ENCODE results near the gene RAMP3.

Gene RAMP3

GRCh38 chr7:45188736-45189135 lies 31.1 kb downstream of the RAMP3 start:
- no peaks in the 10 kb centered on the region for H3K27me3 ChIP-seq (ENCODE audit: low read depth, low read length)
- H3K36me3 ChIP-seq (ENCODE audit: control insufficient read depth in 1 of 2, insufficient read depth in 2 of 2, low read length in 2 of 2) = no peaks in the 10 kb centered on the region
- H3K4me1 ChIP-seq (ENCODE audit: control insufficient read depth in 1 of 2, insufficient read depth in 2 of 2, low read length in 2 of 2) = no peaks in the 10 kb centered on the region
- H3K4me3 ChIP-seq (ENCODE audit: low read depth in 1 of 2, low read length in 2 of 2) = no peak overlapping the region
- no peaks in the 10 kb centered on the region for H3K9me3 ChIP-seq (ENCODE audit: control insufficient read depth in 1 of 2, low read length in 2 of 2)
- H3K27ac ChIP-seq (ENCODE audit: low read length) = no peak overlapping the region

GRCh38 chr7:45189151-45189970 lies 31.8 kb downstream of the RAMP3 start:
- Histone ChIP-seq H3K36me3 (ENCODE audit: control insufficient read depth in 1 of 2, insufficient read depth in 2 of 2, low read length in 2 of 2) (no peaks in the 10 kb centered on the region), H3K27ac (ENCODE audit: low read length) (no peak overlapping the region)

GRCh38 chr7:45190406-45191165 lies 33.0 kb downstream of the RAMP3 start:
- Histone ChIP-seq H3K9me3 (ENCODE audit: control insufficient read depth in 1 of 2, low read length in 2 of 2) (no peaks in the 10 kb centered on the region), H3K36me3 (ENCODE audit: control insufficient read depth in 1 of 2, insufficient read depth in 2 of 2, low read length in 2 of 2) (no peaks in the 10 kb centered on the region), H3K27ac (ENCODE audit: low read length) (no peak overlapping the region), H3K4me1 (ENCODE audit: control insufficient read depth in 1 of 2, insufficient read depth in 2 of 2, low read length in 2 of 2) (no peaks in the 10 kb centered on the region), H3K4me3 (ENCODE audit: low read depth in 1 of 2, low read length in 2 of 2) (no peak overlapping the region), H3K27me3 (ENCODE audit: low read depth, low read length) (no peaks in the 10 kb centered on the region)

More at GRCh38 chr7:45189151-45189970, 31.8 kb downstream of the RAMP3 start:
- no peaks in the 10 kb centered on the region for H3K9me3 ChIP-seq (ENCODE audit: control insufficient read depth in 1 of 2, low read length in 2 of 2)
- no peak overlapping the region for H3K4me3 ChIP-seq (ENCODE audit: low read depth in 1 of 2, low read length in 2 of 2)
- no peaks in the 10 kb centered on the region for H3K27me3 ChIP-seq (ENCODE audit: low read depth, low read length)
- no peaks in the 10 kb centered on the region for H3K4me1 ChIP-seq (ENCODE audit: control insufficient read depth in 1 of 2, insufficient read depth in 2 of 2, low read length in 2 of 2)

GRCh38 chr7:45191396-45191795 lies 33.8 kb downstream of the RAMP3 start:
- Histone ChIP-seq H3K4me3 (ENCODE audit: low read depth in 1 of 2, low read length in 2 of 2) (no peak overlapping the region), H3K4me1 (ENCODE audit: control insufficient read depth in 1 of 2, insufficient read depth in 2 of 2, low read length in 2 of 2) (no peaks in the 10 kb centered on the region), H3K27ac (ENCODE audit: low read length) (no peak overlapping the region), H3K9me3 (ENCODE audit: control insufficient read depth in 1 of 2, low read length in 2 of 2) (no peaks in the 10 kb centered on the region), H3K27me3 (ENCODE audit: low read depth, low read length) (no peaks in the 10 kb centered on the region), H3K36me3 (ENCODE audit: control insufficient read depth in 1 of 2, insufficient read depth in 2 of 2, low read length in 2 of 2) (no peaks in the 10 kb centered on the region)

GRCh38 chr7:45192621-45193041 lies 35.0 kb downstream of the RAMP3 start:
- Histone ChIP-seq H3K4me1 (ENCODE audit: control insufficient read depth in 1 of 2, insufficient read depth in 2 of 2, low read length in 2 of 2) (no peaks in the 10 kb centered on the region), H3K36me3 (ENCODE audit: control insufficient read depth in 1 of 2, insufficient read depth in 2 of 2, low read length in 2 of 2) (no peaks in the 10 kb centered on the region), H3K4me3 (ENCODE audit: low read depth in 1 of 2, low read length in 2 of 2) (no peak overlapping the region), H3K27ac (ENCODE audit: low read length) (no peak overlapping the region), H3K9me3 (ENCODE audit: control insufficient read depth in 1 of 2, low read length in 2 of 2) (no peaks in the 10 kb centered on the region), H3K27me3 (ENCODE audit: low read depth, low read length) (no peaks in the 10 kb centered on the region)

GRCh38 chr7:45193828-45194227 lies 36.2 kb downstream of the RAMP3 start:
- Histone ChIP-seq H3K9me3 (ENCODE audit: control insufficient read depth in 1 of 2, low read length in 2 of 2) (no peaks in the 10 kb centered on the region), H3K4me1 (ENCODE audit: control insufficient read depth in 1 of 2, insufficient read depth in 2 of 2, low read length in 2 of 2) (no peaks in the 10 kb centered on the region), H3K27me3 (ENCODE audit: low read depth, low read length) (no peaks in the 10 kb centered on the region), H3K27ac (ENCODE audit: low read length) (no peak overlapping the region), H3K36me3 (ENCODE audit: control insufficient read depth in 1 of 2, insufficient read depth in 2 of 2, low read length in 2 of 2) (no peaks in the 10 kb centered on the region), H3K4me3 (ENCODE audit: low read depth in 1 of 2, low read length in 2 of 2) (no peak overlapping the region)

GRCh38 chr7:45196374-45196773 lies 38.8 kb downstream of the RAMP3 start:
- Histone ChIP-seq H3K36me3 (ENCODE audit: control insufficient read depth in 1 of 2, insufficient read depth in 2 of 2, low read length in 2 of 2) (no peaks in the 10 kb centered on the region), H3K27ac (ENCODE audit: low read length) (no peak overlapping the region), H3K4me3 (ENCODE audit: low read depth in 1 of 2, low read length in 2 of 2) (no peak overlapping the region), H3K27me3 (ENCODE audit: low read depth, low read length) (no peaks in the 10 kb centered on the region), H3K9me3 (ENCODE audit: control insufficient read depth in 1 of 2, low read length in 2 of 2) (no peaks in the 10 kb centered on the region), H3K4me1 (ENCODE audit: control insufficient read depth in 1 of 2, insufficient read depth in 2 of 2, low read length in 2 of 2) (no peaks in the 10 kb centered on the region)

GRCh38 chr7:45197461-45197860 lies 39.9 kb downstream of the RAMP3 start:
- H3K36me3 ChIP-seq (ENCODE audit: control insufficient read depth in 1 of 2, insufficient read depth in 2 of 2, low read length in 2 of 2) = no peaks in the 10 kb centered on the region
- no peaks in the 10 kb centered on the region for H3K4me1 ChIP-seq (ENCODE audit: control insufficient read depth in 1 of 2, insufficient read depth in 2 of 2, low read length in 2 of 2)
- H3K27ac ChIP-seq (ENCODE audit: low read length) = no peak overlapping the region
- H3K9me3 ChIP-seq (ENCODE audit: control insufficient read depth in 1 of 2, low read length in 2 of 2) = no peaks in the 10 kb centered on the region
- no peak overlapping the region for H3K4me3 ChIP-seq (ENCODE audit: low read depth in 1 of 2, low read length in 2 of 2)
- no peaks in the 10 kb centered on the region for H3K27me3 ChIP-seq (ENCODE audit: low read depth, low read length)

GRCh38 chr7:45198986-45199385 lies 41.4 kb downstream of the RAMP3 start:
- Histone ChIP-seq H3K9me3 (ENCODE audit: control insufficient read depth in 1 of 2, low read length in 2 of 2) (no peaks in the 10 kb centered on the region), H3K27ac (ENCODE audit: low read length) (no peak overlapping the region), H3K4me3 (ENCODE audit: low read depth in 1 of 2, low read length in 2 of 2) (no peak overlapping the region), H3K4me1 (ENCODE audit: control insufficient read depth in 1 of 2, insufficient read depth in 2 of 2, low read length in 2 of 2) (no peaks in the 10 kb centered on the region), H3K36me3 (ENCODE audit: control insufficient read depth in 1 of 2, insufficient read depth in 2 of 2, low read length in 2 of 2) (no peaks in the 10 kb centered on the region), H3K27me3 (ENCODE audit: low read depth, low read length) (no peaks in the 10 kb centered on the region)

GRCh38 chr7:45199506-45199905 lies 41.9 kb downstream of the RAMP3 start:
- H3K27ac ChIP-seq (ENCODE audit: low read length) = no peak overlapping the region
- H3K4me1 ChIP-seq (ENCODE audit: control insufficient read depth in 1 of 2, insufficient read depth in 2 of 2, low read length in 2 of 2) = peaks cover 0 to under 1% of the 10 kb centered on the region in 2 donors
- no peaks in the 10 kb centered on the region for H3K9me3 ChIP-seq (ENCODE audit: control insufficient read depth in 1 of 2, low read length in 2 of 2)
- H3K4me3 ChIP-seq (ENCODE audit: low read depth in 1 of 2, low read length in 2 of 2) = no peak overlapping the region
- H3K36me3 ChIP-seq (ENCODE audit: control insufficient read depth in 1 of 2, insufficient read depth in 2 of 2, low read length in 2 of 2) = no peaks in the 10 kb centered on the region
- no peaks in the 10 kb centered on the region for H3K27me3 ChIP-seq (ENCODE audit: low read depth, low read length)

- H3K9me3 ChIP-seq (ENCODE audit: control insufficient read depth in 1 of 2, low read length in 2 of 2) = no peaks in the 10 kb centered on the region
- peaks cover 0 to 8% of the 10 kb centered on the region in 2 donors for H3K4me1 ChIP-seq (ENCODE audit: control insufficient read depth in 1 of 2, insufficient read depth in 2 of 2, low read length in 2 of 2)
- H3K27ac ChIP-seq (ENCODE audit: low read length) = no peak overlapping the region
- no peaks in the 10 kb centered on the region for H3K36me3 ChIP-seq (ENCODE audit: control insufficient read depth in 1 of 2, insufficient read depth in 2 of 2, low read length in 2 of 2)
- H3K27me3 ChIP-seq (ENCODE audit: low read depth, low read length) = no peaks in the 10 kb centered on the region
- no peak overlapping the region for H3K4me3 ChIP-seq (ENCODE audit: low read depth in 1 of 2, low read length in 2 of 2)
These were observed 45.0 kb downstream of the RAMP3 start for GRCh38 chr7:45202625-45203024.
